HG03025 (cell line): ENCODE results near the gene KAT14.
"Not testable (repeated sequence)": the region's sequence is repeated elsewhere in the genome, so short reads cannot be mapped to it uniquely, and the experiment has no call there.

Source experiments
- ATAC-seq: cut with Tn5 transposase; IDR thresholded peaks from one replicate; pipeline ENCODE4 v1.9.1; 2021; ENCODE audit warnings: mild to moderate bottlenecking, moderate library complexity; ENCODE audit not compliant: unreplicated experiment, low FRiP score

Gene KAT14

GRCh38 chr20:18137412-18138265 lies at the start of gene KAT14, which contains the start of gene PET117:
Gene KAT14, plus strand, starts transcription at chr20:18137863. Its CDS starts 4,798 bp downstream, at chr20:18142661.
Gene PET117, plus strand, starts transcription at chr20:18137863. Its CDS starts 93 bp downstream, at chr20:18137956.
- ATAC-seq, result peak; percentile 90

- ATAC-seq, result not testable (repeated sequence)
Observed at GRCh38 chr20:18088298-18088697, 49.4 kb upstream of the KAT14 start.

GRCh38 chr20:18088841-18089240 lies 48.8 kb upstream of the KAT14 start:
- ATAC-seq, result not testable (repeated sequence)

GRCh38 chr20:18090044-18090443 lies 47.6 kb upstream of the KAT14 start:
- ATAC-seq, result no peak

GRCh38 chr20:18090477-18090876 lies 47.2 kb upstream of the KAT14 start:
- no peak for ATAC-seq

- ATAC-seq, result no peak
Observed at GRCh38 chr20:18091623-18092022, 46.0 kb upstream of the KAT14 start.

GRCh38 chr20:18092890-18093289 lies 44.8 kb upstream of the KAT14 start:
- no peak for ATAC-seq

GRCh38 chr20:18093388-18093787 lies 44.3 kb upstream of the KAT14 start:
- ATAC-seq, result no peak

GRCh38 chr20:18094191-18094590 lies 43.5 kb upstream of the KAT14 start:
- no peak for ATAC-seq

- not testable (repeated sequence) for ATAC-seq
Observed at GRCh38 chr20:18100569-18100968, 37.1 kb upstream of the KAT14 start.

GRCh38 chr20:18101125-18101810 lies 36.4 kb upstream of the KAT14 start:
- ATAC-seq, result no peak

GRCh38 chr20:18103497-18103896 lies 34.2 kb upstream of the KAT14 start:
- no peak for ATAC-seq

- ATAC-seq, result no peak
Observed at GRCh38 chr20:18108326-18108725, 29.3 kb upstream of the KAT14 start.

GRCh38 chr20:18128574-18128973 lies 9.1 kb upstream of the KAT14 start:
- not testable (repeated sequence) for ATAC-seq

GRCh38 chr20:18132663-18133062 lies 5.0 kb upstream of the KAT14 start:
- no peak for ATAC-seq

- no peak for ATAC-seq
Observed at GRCh38 chr20:18133962-18134361, 3.7 kb upstream of the KAT14 start.

GRCh38 chr20:18138266-18138582 lies 561 bp downstream of the KAT14 start:
- no peak for ATAC-seq

- ATAC-seq, result no peak
Observed at GRCh38 chr20:18138639-18139583, 1.2 kb downstream of the KAT14 start.

- no peak for ATAC-seq
Observed at GRCh38 chr20:18139832-18140231, 2.2 kb downstream of the KAT14 start.

- no peak for ATAC-seq
Observed at GRCh38 chr20:18144541-18145099, 7.0 kb downstream of the KAT14 start.
